ELF-1 (cell line): ENCODE data around the gene MMRN2.
"Not testable (repeated sequence)": the region's sequence is repeated elsewhere in the genome, so short reads cannot be mapped to it uniquely, and the experiment has no call there.

Experiments
- DNase-seq: peaks from one replicate; pipeline ENCODE4 v3.0.0-alpha.2; 2016; ENCODE audit warnings: low read depth, low spot score

Gene MMRN2

GRCh38 chr10:86941426-86941825 is 16.0 kb downstream of the MMRN2 start:
- DNase-seq: no peak

GRCh38 chr10:86940677-86941076 is 16.7 kb downstream of the MMRN2 start:
- no peak for DNase-seq

- not testable (repeated sequence) for DNase-seq
Measured at GRCh38 chr10:86940076-86940475, 17.3 kb downstream of the MMRN2 start.

GRCh38 chr10:86938260-86938659 is 19.2 kb downstream of the MMRN2 start:
- DNase-seq: no peak

GRCh38 chr10:86937502-86938154 is 19.8 kb downstream of the MMRN2 start:
- no peak for DNase-seq

DNA sequence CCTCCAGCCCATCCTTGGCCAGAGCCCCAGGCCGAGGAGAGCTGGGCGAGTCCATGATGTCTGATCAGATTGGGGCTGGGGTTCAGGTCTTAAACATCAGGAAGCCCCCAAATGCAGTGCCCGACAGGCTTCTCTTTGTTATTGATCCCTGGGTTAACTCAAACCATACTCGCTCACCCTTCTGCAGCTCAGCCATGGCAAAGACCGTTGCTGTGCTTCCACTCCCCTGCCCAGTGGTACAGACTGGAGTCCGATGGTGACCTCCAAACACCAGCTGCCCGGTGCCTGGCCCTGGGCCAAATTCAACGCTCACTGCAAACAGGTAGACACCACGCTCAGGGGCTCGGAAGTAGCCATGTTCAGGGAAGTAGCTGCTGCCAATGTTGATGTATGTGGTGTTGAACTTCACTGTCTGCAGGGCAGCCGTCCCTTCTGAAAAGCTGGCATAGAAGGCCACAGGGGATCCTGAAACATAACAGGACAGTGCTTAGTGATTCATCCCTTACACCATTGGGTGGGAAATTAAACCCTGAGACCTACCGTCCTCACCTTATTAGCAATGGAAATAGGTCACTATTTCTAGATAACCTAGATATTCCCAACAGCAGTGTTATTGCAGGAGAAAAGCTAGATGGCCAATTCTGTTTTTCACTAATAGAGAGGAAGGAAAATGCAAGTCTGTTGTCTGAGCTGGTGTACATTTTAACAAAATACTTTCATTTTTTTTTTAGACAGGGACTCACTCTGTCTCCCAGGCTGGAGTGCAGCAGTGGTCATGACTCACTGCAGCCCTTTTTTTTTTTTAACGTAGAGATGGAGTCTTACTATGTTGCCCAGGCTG is 20.5 kb downstream of the MMRN2 start:
- no peak for DNase-seq

DNA sequence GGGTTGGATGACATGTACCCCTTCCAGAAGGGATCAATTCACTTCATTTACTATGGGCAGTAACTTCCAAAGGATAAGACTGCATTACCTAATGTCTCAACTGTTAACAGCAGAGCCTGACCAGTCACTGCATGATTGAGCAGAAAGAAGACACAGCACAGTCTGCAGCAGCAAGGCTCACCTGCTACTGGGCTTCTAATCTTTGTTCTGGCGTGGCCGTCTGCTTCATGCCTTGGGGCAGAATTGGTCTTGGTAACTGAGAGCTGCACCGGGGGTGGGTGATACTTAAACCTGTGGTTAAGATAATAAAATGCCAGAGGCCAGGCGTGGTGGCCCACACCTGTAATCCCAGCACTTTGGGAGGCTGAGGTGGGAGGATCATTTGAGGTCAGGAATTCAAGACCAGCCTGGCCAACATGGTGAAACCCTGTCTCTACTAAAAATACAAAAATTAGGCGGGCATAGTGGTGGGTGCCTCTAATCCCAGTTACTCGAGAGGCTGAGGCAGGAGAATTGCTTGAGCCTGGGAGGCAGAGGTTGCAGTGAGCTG is 23.2 kb downstream of the MMRN2 start:
- DNase-seq: peak; percentile 81

DNA sequence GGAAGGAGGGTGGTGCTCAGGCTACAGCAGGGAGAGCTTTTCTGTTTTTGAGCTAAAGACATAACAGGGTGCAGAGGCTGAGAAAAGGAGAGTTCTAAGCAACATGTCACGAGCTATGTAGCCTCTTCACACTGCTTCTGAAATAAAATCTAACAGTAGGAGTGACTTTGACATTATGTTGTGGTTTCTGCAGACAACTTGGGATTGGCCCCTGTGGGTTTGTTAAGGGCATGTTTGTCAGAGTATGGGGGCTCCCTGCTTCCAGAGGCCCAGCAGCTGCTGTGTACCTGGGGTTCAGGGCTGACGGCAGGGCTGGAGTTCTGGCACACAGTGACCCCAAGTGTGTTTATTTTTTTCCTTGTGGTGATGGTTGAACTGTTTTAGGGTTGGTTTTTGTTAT is 24.7 kb downstream of the MMRN2 start:
- no peak for DNase-seq

- DNase-seq: no peak
Measured at GRCh38 chr10:86931872-86932271, 25.5 kb downstream of the MMRN2 start.

GRCh38 chr10:86929468-86930380 is 27.7 kb downstream of the MMRN2 start:
- no peak for DNase-seq

GRCh38 chr10:86922553-86922961 is 34.9 kb downstream of the MMRN2 start:
- DNase-seq: no peak

- DNase-seq: no peak
Measured at GRCh38 chr10:86918022-86918471, 39.4 kb downstream of the MMRN2 start.

- no peak for DNase-seq
Measured at GRCh38 chr10:86914734-86915133, 42.7 kb downstream of the MMRN2 start.

- DNase-seq: no peak
Measured at GRCh38 chr10:86905429-86905828, 52.0 kb downstream of the MMRN2 start.

- no peak for DNase-seq
Measured at GRCh38 chr10:86904600-86904999, 52.8 kb downstream of the MMRN2 start.

DNA sequence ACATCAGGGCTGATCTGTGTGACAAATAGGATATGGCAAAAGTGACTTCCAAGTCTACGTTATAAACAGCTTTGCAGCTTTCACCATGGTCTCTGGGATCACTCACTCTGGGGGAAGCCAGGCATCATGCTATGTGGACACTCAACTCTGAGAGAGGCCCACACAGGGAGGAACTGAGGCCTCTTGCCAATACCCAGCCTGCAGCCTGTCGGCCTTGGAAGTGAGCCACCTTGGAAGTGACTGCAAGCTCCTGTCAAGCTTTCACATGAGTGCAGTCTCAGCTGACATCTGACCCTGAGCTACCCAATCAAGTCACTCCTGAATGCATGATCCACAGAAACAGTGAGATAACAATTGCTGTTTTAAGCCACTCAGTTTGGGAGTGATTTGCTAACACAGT is 56.5 kb downstream of the MMRN2 start:
- no peak for DNase-seq

GRCh38 chr10:86899670-86900276 is 57.6 kb downstream of the MMRN2 start:
- peak; percentile 41 for DNase-seq

DNA sequence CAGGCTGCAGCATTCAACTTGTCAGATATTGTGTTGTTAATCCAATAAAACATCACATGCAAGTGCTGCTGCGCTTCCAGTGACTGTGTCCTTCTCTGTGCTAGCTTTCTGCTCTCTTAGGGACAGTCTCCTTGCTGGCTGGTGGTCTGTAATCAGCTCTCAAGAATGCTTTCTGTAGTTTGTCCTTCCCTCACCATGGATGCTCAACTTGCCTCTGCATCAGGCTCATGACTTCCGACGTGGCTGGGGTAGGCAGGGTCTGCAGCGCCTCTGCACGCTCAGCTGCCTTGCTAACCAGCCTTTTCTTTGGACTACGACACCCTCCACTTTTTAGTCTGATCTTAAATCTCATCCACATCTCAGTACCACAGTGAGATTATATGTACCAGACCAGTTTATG is 58.3 kb downstream of the MMRN2 start:
- peak; percentile 54 for DNase-seq

GRCh38 chr10:86898511-86898910 is 58.9 kb downstream of the MMRN2 start:
- DNase-seq: no peak

DNA sequence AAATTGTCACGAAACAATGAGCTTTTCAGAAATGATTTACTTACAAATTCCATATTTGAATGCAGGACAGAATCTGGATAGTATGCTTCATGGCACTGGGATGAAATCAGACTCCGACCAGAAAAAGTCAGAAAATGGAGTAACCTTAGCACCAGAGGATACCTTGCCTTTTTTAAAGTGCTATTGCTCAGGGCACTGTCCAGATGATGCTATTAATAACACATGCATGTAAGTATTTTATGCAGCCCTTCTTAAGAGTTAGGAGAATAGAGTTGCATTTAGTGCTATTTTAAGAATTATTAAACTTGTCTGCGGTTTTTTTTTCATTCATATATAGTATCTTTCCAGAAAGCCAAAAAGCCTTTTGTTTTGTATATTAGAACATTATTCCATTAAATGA is 67.4 kb downstream of the MMRN2 start:
- no peak for DNase-seq
